ENCODE data around the gene SKIC2. TPM values are rescaled to one million over a fixed set of nuclear protein-coding genes. Genes with fewer than 3 reads are reported as not detected.
"Not testable (repeated sequence)": the region's sequence is repeated elsewhere in the genome, so short reads cannot be mapped to it uniquely, and the experiment has no call there.

Gene SKIC2
- total RNA-seq, 2 experiments from 2014 or later, result 84.6 to 90.9 TPM

- no peaks in the 10 kb centered on the region for H3K9me3 Mint-ChIP-seq
- DNase-seq, result no peak
- H3K4me3 Mint-ChIP-seq, result peak overlapping the region; percentile 96
- peaks cover 37% of the 10 kb centered on the region for H3K4me1 Mint-ChIP-seq
- H3K36me3 Mint-ChIP-seq, result peaks cover 16% of the 10 kb centered on the region
- no peaks in the 10 kb centered on the region for H3K27me3 Mint-ChIP-seq
- peak overlapping the region; percentile 100 for H3K27ac Mint-ChIP-seq
Measured at GRCh38 chr6:31971279-31971992, 12.5 kb downstream of the SKIC2 start.

DNA sequence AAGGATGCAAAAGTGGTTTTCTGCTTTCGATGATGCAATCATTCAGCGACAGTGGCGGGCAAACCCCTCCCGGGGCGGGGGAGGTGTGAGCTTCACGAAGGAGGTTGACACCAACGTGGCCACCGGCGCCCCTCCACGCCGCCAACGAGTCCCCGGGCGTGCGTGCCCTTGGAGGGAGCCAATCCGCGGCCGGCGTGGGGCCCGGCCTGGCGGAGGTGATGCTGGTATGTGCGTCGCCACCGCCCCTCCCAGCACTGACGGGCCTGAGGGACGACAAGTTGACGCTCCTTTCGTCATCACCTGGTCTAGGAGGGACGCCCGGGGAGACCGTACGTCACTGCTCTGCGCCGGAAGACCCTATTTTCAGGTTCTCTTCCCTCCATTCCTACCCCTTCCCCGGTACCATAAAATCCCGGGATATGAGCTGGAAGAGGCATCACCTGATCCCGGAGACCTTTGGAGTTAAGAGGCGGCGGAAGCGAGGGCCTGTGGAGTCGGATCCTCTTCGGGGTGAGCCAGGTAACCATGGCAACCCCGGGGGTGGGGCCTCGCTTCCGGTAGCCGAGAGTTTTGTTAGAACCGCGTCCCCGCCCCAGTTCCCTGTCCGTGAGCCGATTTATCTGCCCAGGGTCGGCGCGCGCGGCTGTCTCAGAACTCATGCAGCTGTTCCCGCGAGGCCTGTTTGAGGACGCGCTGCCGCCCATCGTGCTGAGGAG is 13.2 kb downstream of the SKIC2 start, which contains the start of gene DXO:
Gene DXO, minus strand, starts transcription at position 146 of the 716 bp plus-strand sequence. CDS start 463 bp downstream, outside the sequence.
- H3K27me3 Mint-ChIP-seq, result no peaks in the 10 kb centered on the region
- H3K36me3 Mint-ChIP-seq, result peaks cover 21% of the 10 kb centered on the region
- H3K9me3 Mint-ChIP-seq, result no peaks in the 10 kb centered on the region
- H3K4me3 Mint-ChIP-seq, result peak within 1 kb of the TSS; percentile 96
- peaks cover 37% of the 10 kb centered on the region for H3K4me1 Mint-ChIP-seq
- peak within 1 kb of the TSS; percentile 100 for H3K27ac Mint-ChIP-seq
- peak; percentile 99 for DNase-seq

- peaks cover 19% of the 10 kb centered on the region for H3K36me3 Mint-ChIP-seq
- DNase-seq, result peak; percentile 20
- H3K4me3 Mint-ChIP-seq, result peak overlapping the region; percentile 96
- H3K27me3 Mint-ChIP-seq, result no peaks in the 10 kb centered on the region
- H3K4me1 Mint-ChIP-seq, result peaks cover 37% of the 10 kb centered on the region
- no peaks in the 10 kb centered on the region for H3K9me3 Mint-ChIP-seq
- H3K27ac Mint-ChIP-seq, result peak overlapping the region; percentile 100
Measured at GRCh38 chr6:31972709-31973350, 13.9 kb downstream of the SKIC2 start.

GRCh38 chr6:31976065-31976464 is 17.1 kb downstream of the SKIC2 start:
- not testable (repeated sequence) for H3K4me3 Mint-ChIP-seq, H3K36me3 Mint-ChIP-seq, H3K27ac Mint-ChIP-seq, DNase-seq, H3K27me3 Mint-ChIP-seq, H3K9me3 Mint-ChIP-seq
- peaks cover 27% of the 10 kb centered on the region for H3K4me1 Mint-ChIP-seq

- no peak for DNase-seq
- no peak overlapping the region for H3K4me3 Mint-ChIP-seq
- H3K9me3 Mint-ChIP-seq, result no peaks in the 10 kb centered on the region
- H3K4me1 Mint-ChIP-seq, result peaks cover 20% of the 10 kb centered on the region
- peaks cover 9% of the 10 kb centered on the region for H3K36me3 Mint-ChIP-seq
- H3K27me3 Mint-ChIP-seq, result no peaks in the 10 kb centered on the region
- no peak overlapping the region for H3K27ac Mint-ChIP-seq
Measured at GRCh38 chr6:31977816-31978431, 18.9 kb downstream of the SKIC2 start.

GRCh38 chr6:31978831-31979230 is 19.9 kb downstream of the SKIC2 start:
- Mint-ChIP-seq H3K27ac (peak overlapping the region; percentile 77), H3K27me3 (no peaks in the 10 kb centered on the region), H3K4me1 (peaks cover 12% of the 10 kb centered on the region), H3K36me3 (peaks cover 5% of the 10 kb centered on the region), H3K4me3 (no peak overlapping the region), H3K9me3 (no peaks in the 10 kb centered on the region)
- no peak for DNase-seq

DNA sequence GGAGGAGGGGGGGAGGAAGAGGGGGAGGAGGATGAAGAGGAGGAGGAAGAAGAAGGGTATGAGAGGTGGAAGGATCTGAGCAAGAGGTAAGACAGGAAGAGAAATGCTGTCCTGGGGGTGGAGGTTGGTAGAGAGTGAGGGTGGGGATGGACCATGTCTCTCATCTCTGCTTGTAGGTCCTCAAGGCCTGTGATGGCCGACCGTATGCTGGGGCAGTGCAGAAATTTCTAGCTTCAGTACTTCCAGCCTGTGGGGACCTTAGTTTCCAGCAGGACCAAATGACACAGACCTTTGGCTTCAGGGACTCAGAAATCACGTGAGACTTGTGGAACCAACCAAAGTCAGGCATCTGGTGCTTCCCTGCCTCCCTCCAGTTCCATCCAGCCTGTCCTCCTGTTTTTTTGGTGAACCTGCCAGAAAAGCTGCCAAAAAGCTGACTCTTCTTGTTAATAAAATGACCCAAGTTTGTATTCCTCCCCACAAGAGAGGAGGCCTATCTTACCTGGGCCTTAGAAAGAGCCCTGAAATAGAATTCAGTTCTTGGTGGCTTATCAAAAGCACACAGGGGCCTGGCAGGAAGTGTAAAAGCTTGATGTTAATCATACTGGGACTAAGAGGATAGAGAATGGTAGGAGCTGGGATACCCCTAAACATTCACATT is 20.4 kb downstream of the SKIC2 start:
- Mint-ChIP-seq H3K9me3 (no peaks in the 10 kb centered on the region), H3K27me3 (no peaks in the 10 kb centered on the region), H3K27ac (peak overlapping the region; percentile 77), H3K36me3 (peaks cover 5% of the 10 kb centered on the region), H3K4me1 (peaks cover 9% of the 10 kb centered on the region), H3K4me3 (no peak overlapping the region)
- no peak for DNase-seq

- DNase-seq, H3K9me3 Mint-ChIP-seq, H3K36me3 Mint-ChIP-seq, H3K4me3 Mint-ChIP-seq, H3K4me1 Mint-ChIP-seq, H3K27me3 Mint-ChIP-seq: not testable (repeated sequence)
- H3K27ac Mint-ChIP-seq, result peak overlapping the region; percentile 75
Measured at GRCh38 chr6:31980195-31980876, 21.4 kb downstream of the SKIC2 start.

- not testable (repeated sequence) for H3K27ac Mint-ChIP-seq, H3K9me3 Mint-ChIP-seq, DNase-seq, H3K36me3 Mint-ChIP-seq, H3K27me3 Mint-ChIP-seq, H3K4me3 Mint-ChIP-seq, H3K4me1 Mint-ChIP-seq
Measured at GRCh38 chr6:31980998-31981397, 22.0 kb downstream of the SKIC2 start.

- H3K4me3 Mint-ChIP-seq, H3K9me3 Mint-ChIP-seq, H3K36me3 Mint-ChIP-seq, DNase-seq, H3K4me1 Mint-ChIP-seq, H3K27ac Mint-ChIP-seq, H3K27me3 Mint-ChIP-seq: not testable (repeated sequence)
Measured at GRCh38 chr6:31981744-31982143, 22.8 kb downstream of the SKIC2 start, which contains the start of gene C4A. TSS of gene C4A (plus strand) at chr6:31982057. CDS start at chr6:31982108, 51 bp downstream.

DNA sequence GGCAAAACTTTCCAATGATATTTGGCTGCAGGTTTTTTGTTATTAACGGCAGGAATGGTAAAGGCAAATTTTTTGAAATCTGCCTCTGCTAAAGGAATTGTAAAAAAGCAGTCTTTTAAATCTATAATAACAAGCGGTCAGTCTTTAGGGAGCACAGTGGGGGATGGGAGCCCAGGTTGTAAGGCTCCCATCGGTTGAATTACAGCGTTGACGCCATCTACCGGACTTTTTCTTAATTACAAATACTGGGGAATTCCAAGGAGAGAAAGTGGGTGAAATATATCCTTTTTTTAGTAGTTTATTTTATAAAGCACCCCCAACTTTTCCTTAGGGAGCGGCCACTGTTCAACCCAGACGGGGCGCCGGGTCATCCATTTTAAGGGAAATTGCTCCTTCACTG is 30.4 kb downstream of the SKIC2 start:
- H3K4me1 Mint-ChIP-seq, H3K27ac Mint-ChIP-seq, H3K9me3 Mint-ChIP-seq, H3K4me3 Mint-ChIP-seq, H3K27me3 Mint-ChIP-seq, H3K36me3 Mint-ChIP-seq, DNase-seq: not testable (repeated sequence)

DNA sequence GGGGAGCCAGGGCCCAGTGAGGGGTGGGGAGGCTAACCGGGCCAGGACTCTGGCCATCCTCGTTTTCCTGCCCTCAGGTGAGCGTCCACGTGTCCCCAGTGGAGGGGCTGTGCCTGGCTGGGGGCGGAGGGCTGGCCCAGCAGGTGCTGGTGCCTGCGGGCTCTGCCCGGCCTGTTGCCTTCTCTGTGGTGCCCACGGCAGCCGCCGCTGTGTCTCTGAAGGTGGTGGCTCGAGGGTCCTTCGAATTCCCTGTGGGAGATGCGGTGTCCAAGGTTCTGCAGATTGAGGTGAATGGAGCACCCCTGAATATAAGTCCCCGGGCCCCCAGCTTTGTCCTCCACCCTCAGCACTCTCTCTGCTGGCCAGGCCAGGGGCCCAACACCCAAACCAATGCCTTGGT is 35.4 kb downstream of the SKIC2 start:
- H3K27ac Mint-ChIP-seq, DNase-seq, H3K36me3 Mint-ChIP-seq, H3K27me3 Mint-ChIP-seq, H3K9me3 Mint-ChIP-seq, H3K4me3 Mint-ChIP-seq, H3K4me1 Mint-ChIP-seq: not testable (repeated sequence)

GRCh38 chr6:31996385-31996784 is 37.4 kb downstream of the SKIC2 start:
- H3K27ac Mint-ChIP-seq, H3K27me3 Mint-ChIP-seq: not testable (repeated sequence)

GRCh38 chr6:32002546-32003268 is 43.7 kb downstream of the SKIC2 start:
- not testable (repeated sequence) for H3K4me3 Mint-ChIP-seq, H3K9me3 Mint-ChIP-seq, H3K36me3 Mint-ChIP-seq, H3K27ac Mint-ChIP-seq, H3K27me3 Mint-ChIP-seq, DNase-seq, H3K4me1 Mint-ChIP-seq

More at GRCh38 chr6:31996385-31996784, 37.4 kb downstream of the SKIC2 start:
- not testable (repeated sequence) for DNase-seq, H3K4me1 Mint-ChIP-seq, H3K9me3 Mint-ChIP-seq, H3K36me3 Mint-ChIP-seq, H3K4me3 Mint-ChIP-seq
